ENCODE data around the gene NUF2.

NUF2 gene

GRCh38 chr1:163395790-163396189 is 74.0 kb downstream of the NUF2 start:
- TF ChIP-seq CTCF (conservative IDR thresholded peaks at IDR 0.05): no peak
- no peak overlapping the region for H3K27ac ChIP-seq

- TF ChIP-seq CTCF (conservative IDR thresholded peaks at IDR 0.05): no peak
- H3K27ac ChIP-seq: no peak overlapping the region
Observed at GRCh38 chr1:163397451-163398200, 75.9 kb downstream of the NUF2 start.

GRCh38 chr1:163399001-163399400 is 77.2 kb downstream of the NUF2 start:
- no peak for TF ChIP-seq CTCF (conservative IDR thresholded peaks at IDR 0.05)
- H3K27ac ChIP-seq: no peak overlapping the region

- no peak for TF ChIP-seq CTCF (conservative IDR thresholded peaks at IDR 0.05)
- no peak overlapping the region for H3K27ac ChIP-seq
Observed at GRCh38 chr1:163399976-163400601, 78.3 kb downstream of the NUF2 start.

- H3K27ac ChIP-seq: no peak overlapping the region
- no peak for TF ChIP-seq CTCF (conservative IDR thresholded peaks at IDR 0.05)
Observed at GRCh38 chr1:163401211-163401610, 79.5 kb downstream of the NUF2 start.

Measured in VCaP (cell line).